LNCAP (cell line): ENCODE measurements around the gene CLBA1.

Experiments
- TF ChIP-seq, protein P1 (sequence below): fragments of 450-650 bp; IDR thresholded peaks from 2 replicates; pipeline ENCODE4 v1.5.1; 2017; ENCODE audit warnings: mild to moderate bottlenecking

The CLBA1 gene

DNA sequence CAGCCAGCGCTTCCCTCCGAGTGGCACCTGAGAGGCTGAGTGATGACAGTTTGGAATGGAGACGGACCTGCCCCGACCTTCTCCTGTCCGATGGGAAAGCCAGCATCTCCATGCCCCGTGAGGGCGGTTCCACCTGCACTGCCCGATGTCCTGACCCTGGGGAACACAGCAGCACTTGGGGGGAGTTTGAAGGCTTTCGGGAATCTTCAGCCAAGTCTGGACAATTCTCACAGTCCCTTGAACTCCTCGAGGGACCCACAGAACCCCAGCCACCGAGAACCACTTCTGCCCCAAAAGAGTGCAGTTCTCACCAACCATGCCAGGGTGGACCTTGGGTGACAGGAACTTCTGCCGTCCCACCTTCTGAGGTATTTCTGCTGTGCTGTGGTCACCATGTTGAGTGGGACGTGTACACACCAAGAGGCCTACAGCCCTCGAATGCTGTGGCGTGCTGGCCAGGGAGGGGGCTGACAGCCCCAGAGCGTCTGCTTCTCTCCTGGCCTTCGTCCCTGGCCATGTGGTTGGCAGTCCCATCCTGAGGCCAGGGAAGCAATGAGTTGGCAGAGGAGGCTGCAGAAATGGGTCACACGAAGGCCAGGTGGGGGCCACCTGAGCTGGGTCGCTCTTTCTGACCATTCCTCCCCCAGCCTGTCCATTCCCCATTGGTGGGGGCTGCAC is 1.0 kb downstream of the CLBA1 start:
- TF ChIP-seq, protein P1, sequence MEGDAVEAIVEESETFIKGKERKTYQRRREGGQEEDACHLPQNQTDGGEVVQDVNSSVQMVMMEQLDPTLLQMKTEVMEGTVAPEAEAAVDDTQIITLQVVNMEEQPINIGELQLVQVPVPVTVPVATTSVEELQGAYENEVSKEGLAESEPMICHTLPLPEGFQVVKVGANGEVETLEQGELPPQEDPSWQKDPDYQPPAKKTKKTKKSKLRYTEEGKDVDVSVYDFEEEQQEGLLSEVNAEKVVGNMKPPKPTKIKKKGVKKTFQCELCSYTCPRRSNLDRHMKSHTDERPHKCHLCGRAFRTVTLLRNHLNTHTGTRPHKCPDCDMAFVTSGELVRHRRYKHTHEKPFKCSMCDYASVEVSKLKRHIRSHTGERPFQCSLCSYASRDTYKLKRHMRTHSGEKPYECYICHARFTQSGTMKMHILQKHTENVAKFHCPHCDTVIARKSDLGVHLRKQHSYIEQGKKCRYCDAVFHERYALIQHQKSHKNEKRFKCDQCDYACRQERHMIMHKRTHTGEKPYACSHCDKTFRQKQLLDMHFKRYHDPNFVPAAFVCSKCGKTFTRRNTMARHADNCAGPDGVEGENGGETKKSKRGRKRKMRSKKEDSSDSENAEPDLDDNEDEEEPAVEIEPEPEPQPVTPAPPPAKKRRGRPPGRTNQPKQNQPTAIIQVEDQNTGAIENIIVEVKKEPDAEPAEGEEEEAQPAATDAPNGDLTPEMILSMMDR: no peak

DNA sequence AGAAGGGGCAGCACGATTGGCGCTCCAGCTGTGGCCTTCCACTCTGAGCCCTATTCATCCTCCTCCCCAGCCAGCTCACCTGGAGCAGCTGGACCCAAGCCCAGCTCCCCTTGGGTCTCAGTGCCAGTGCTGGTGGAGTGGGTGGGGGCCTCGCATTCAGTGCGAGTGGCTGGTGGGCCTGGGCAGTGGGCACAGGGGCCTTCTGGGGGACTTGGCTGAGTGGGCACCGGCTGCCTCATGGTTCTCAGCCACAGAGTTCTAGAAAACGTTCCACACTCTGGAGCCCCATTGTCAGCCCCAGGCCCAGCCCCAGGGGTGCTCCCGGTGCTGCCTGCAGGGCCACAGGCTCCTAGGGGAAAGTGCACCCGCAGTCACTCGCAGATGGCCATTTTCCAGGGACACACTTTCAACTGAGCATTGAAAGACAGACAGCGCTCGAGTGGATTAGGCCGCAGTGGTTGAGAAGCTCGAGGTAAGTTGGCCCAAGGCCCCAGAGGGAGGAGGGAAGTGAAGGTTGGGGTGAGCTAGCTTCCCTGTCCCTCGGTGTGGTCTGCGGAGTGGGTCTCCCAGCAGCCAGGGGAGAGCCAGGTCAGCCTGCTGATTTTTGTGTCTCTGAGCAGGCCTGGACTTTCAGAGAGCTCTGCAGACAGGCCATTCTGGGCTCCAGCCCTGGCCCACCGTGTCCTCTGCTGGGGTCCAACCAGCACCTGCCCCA is 3.8 kb downstream of the CLBA1 start:
- TF ChIP-seq, protein P1: no peak

DNA sequence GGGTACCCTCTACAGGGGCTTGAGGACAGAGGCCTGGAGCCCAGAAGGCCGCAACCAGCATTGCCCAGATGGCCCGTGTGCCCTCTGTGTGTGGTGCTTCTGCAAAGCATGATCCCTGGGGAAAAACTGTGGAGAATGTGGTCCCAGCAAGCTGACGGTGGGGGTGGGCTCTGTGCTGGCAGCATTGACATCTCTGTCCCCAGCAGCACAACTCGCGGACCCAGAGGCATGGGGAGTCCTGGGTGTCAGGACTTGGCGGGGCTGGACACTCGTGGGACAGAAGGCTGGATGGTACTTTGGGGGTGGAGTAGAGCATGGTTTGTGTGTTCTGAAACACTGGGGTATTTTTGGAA is 4.3 kb downstream of the CLBA1 start:
- TF ChIP-seq, protein P1: no peak

DNA sequence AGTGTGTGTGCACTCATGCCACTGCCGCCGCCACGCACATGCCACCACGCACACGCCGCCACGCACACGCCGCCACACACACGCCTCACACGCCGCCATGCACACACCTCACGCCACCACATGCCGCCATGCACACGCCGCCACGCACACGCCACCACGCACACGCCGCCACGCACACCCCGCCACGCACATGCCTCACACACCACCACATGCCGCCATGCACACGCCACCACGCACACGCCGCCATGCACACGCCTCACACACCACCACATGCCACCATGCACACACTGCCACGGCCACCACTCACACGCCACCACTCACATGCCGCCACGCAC is 6.3 kb downstream of the CLBA1 start:
- TF ChIP-seq, protein P1: no peak

DNA sequence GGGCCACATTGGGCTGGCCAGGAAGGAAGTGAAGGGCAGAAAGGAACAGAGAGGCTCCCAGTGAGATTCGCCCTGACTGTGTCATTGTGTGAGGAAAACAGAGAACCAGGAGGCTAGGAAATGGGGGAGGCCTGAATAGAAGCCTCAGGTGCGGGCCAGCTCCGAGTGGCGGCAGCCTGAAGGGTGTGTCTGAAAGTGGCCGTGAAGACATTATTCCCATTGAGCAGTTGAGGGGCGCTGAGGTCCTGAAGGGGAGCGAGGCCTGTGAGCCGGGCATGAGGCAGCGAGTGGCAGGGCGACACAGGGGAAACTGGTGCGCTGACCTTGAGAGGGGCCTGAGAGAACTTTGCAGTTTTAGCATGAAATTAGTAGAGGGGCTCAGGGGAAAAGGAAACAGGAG is 6.9 kb downstream of the CLBA1 start:
- TF ChIP-seq, protein P1: no peak

DNA sequence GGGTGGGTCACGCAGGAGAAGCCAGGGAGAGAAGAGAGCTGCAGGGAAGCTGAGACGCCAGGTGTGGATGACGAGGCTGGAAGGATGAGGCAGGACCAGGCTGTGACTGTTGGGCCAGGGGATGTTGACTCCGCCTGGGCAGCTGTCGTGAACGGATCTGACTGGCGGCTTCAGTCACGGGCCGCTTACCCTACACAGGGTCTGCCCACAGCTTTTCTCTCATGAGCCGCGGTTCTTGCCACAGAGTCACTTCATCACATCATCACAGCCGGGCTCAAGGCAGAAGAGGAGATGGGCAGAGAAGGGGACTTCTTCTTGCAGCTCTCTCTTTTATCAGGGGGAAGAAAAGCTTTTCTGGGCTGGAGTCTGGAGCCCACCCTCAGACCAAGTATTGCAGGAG is 7.7 kb downstream of the CLBA1 start:
- TF ChIP-seq, protein P1: no peak

DNA sequence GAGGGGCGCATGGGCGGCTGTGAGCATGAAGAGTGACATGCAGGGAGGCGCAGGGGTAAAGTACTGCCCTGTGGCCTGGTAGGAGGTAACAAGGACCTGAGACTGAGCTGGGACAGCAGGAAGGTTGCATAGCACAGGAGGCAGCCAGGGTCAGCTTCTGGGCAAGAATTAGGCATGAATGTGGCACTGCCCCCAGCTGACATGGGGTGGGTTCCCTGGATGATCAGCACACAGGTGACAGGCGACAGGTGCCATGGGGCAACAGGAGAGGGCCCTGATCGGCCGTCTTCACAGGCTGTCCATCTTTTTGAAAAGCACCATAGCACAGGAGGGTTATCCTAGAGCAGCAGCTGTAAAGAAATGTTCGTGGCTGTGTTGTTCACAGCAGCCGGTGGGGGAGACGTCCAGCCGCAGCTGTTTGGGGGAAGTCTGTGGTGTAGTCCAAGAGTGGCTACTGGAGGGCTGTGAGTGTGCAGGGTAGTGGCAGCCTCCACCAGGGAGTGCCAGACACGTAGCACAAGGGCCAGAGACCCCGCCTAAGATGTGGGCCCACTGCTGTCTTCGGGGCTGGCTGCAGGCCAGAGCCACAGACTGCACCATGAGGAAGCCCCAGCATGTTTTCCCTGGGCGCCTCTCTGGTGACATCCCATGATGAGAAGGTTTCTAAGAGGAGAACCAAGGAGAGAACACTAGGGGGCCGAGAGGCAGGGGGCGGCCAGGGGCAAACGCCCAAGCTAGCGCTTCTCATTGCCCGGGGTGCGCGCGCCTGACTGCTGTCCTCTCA is 8.4 kb downstream of the CLBA1 start:
- TF ChIP-seq, protein P1: no peak
